Right cardiac atrium (tissue), 5 donors: ENCODE measurements around the gene C12orf56. TPM values are rescaled to one million over a fixed set of nuclear protein-coding genes. Genes with fewer than 3 reads are reported as not detected.
"Not testable (repeated sequence)": the region's sequence is repeated elsewhere in the genome, so short reads cannot be mapped to it uniquely, and the experiment has no call there.

Experiments used
- ATAC-seq, 2 donors: fragments of 200-7000 bp; cut with Tn5 transposase; one replicate each; pipeline versions ENCODE4 v1.8.0 to v1.9.1; 2020; ENCODE audit warnings: moderate library complexity in 2 of 2, mild to moderate bottlenecking in 1 of 2
- DNase-seq, 3 donors: peaks; one replicate each; pipeline ENCODE4 v3.0.0-alpha.2; 2020
- H3K27ac ChIP-seq: one replicate; pipeline ENCODE4 v1.5.1; 2013; ENCODE audit warnings: mild to moderate bottlenecking, low read length, control low read depth, moderate library complexity
- H3K27me3 ChIP-seq: one replicate; pipeline ENCODE4 v1.6.1; 2013; ENCODE audit not compliant: control insufficient read depth, insufficient read depth
- H3K4me1 ChIP-seq: one replicate; pipeline ENCODE4 v1.6.1; 2013; ENCODE audit warnings: low read length; ENCODE audit not compliant: control insufficient read depth, insufficient read depth
- H3K4me3 ChIP-seq: one replicate; pipeline ENCODE4 v1.5.1; 2013; ENCODE audit warnings: low read length, control low read depth
- H3K9me3 ChIP-seq: one replicate; pipeline ENCODE4 v1.6.1; 2013; ENCODE audit warnings: low read length; ENCODE audit not compliant: control insufficient read depth
- WGBS: extraction: QIAGEN DNeasy Blood & Tissue Kit; methylation state at CpG from one replicate; pipeline ENCODE4 v1.1.7; 2013; 5-methylcytosine and 5-hydroxymethylcytosine counted together
- intact Hi-C, 4 donors: fragments of 100-400 bp; cut with DNase I; formaldehyde crosslinking; loops; one replicate each; pipeline versions ENCODE4 v1.11.0 to v1.14.0; 2022 to 2023
- polyA plus RNA-seq: library from polyadenylated mRNA; stranded (reverse); fragments of 200-250 nt; gene quantifications from one replicate; pipeline ENCODE4 v1.2.3, GENCODE V29; 2013
- total RNA-seq, 4 donors: library from RNA; stranded (reverse); fragmentation: NEBNext Ultra II Directional; extraction: Animal tissue kit (Norgen Biotek cat#: 25700); gene quantifications; one replicate each; pipeline ENCODE4 v1.2.1, GENCODE V29; 2021
- donor health status: healthy with polysubstance abuse.
- donor health status: DM: no; HTN: yes; CAD: no.
- donor health status: DM: no; HTN: no; CAD: no.
- donor health status: DM: no; HTN: yes; CAD: no; lungs with severe emphysema.
- donor health status: DM: yes; HTN: yes; CAD: no.

Gene C12orf56
- total and polyA plus RNA-seq, 5 donors, result not detected

DNA sequence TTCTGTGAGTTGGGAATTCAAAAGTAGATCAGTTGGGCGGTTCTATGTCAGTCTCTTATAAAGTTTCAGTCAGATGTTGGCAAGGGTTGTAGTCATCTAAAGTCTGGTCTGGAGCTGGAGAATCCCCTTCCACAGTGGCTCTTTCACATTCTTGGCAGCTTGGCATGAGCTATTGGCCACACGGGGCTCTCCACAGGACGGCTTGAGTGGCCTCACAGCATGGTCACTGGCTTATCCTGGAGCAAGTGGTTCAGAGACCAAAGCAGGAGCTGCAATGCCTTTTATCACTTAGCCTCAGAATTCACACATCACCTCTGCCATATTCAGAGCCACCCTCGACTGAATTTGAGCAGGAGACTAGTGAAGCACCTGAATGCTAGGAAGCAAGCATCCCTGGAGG lies 161.3 kb downstream of the C12orf56 start:
- ATAC-seq (no peak), DNase-seq (no peak)
- intact Hi-C loops, result no loop called here
- H3K27me3 ChIP-seq, result no peaks in the 10 kb centered on the region
- no peaks in the 10 kb centered on the region for H3K4me1 ChIP-seq
- H3K27ac ChIP-seq, result no peak overlapping the region
- H3K9me3 ChIP-seq, result no peaks in the 10 kb centered on the region
- WGBS, result 49% methylated on average over 4 of the region's 4 CpGs
- H3K4me3 ChIP-seq, result no peak overlapping the region

DNA sequence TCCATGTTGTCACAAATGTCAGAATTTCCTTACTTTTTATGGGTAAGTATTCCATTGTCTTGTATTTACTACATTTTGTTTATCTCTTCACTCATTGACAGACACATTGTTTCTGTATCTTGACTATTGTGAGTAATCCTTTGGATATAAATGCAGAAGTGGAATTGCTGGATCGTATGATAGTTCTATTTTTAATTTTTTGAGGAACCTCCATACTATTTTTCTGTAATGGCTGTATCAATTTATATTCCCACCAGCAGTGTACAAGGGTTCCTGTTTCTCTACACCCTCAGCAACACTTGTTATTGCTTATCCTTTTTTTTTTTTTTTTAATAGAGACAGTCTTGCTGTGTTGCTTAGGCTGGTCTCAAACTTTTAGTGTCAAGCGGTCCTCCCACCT lies 164.9 kb downstream of the C12orf56 start:
- 9% methylated on average over 2 of the region's 2 CpGs for whole genome bisulfite sequencing
- ATAC-seq (no peak), DNase-seq (no peak)
- H3K4me1 ChIP-seq, result no peaks in the 10 kb centered on the region
- H3K9me3 ChIP-seq, result no peaks in the 10 kb centered on the region
- H3K27me3 ChIP-seq, result no peaks in the 10 kb centered on the region
- intact Hi-C loops, result no loop called here
- no peak overlapping the region for H3K27ac ChIP-seq
- H3K4me3 ChIP-seq, result no peak overlapping the region

DNA sequence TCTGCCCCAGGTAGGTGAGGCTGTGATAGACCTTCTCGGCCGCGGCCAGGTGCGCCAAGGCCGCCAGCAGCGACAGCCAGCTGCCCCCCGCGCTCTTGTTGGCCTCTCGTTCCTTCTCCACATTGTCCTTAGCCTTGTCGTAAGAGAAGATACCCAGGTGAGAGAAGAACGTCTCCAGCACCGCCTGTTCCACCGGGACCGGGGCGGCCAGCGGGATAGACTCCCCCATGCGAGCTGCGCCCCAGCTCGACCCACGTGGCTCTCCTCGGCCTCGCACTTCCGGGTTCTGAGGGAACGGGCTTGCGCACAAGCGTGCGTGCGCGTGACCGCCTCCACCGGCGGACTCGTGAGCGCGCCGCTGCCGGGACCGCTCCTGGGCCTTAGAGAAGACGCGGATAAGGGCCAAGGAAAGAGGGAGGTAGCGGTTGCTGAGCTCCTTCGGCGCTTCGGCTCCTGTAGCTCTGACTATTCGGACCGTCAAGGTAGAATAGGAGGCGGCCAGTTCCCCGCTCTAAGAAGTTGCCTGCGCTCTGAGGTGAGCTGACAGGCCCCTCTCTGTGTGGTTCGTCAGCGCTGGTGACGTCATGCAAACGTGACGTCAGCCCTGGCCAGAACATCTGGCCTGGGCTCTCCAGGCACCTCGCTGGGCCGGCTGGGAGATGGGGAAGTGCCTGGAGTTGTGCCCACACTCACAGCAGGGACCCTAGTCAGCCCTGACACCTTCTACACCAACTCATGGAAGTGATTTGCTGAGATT lies 168.4 kb downstream of the C12orf56 start, which contains the start of gene KICS2:
Gene KICS2 (minus strand): TSS at position 288 of the 757 bp plus-strand sequence. CDS start 59 bp downstream, at position 229.
- no peaks in the 10 kb centered on the region for H3K9me3 ChIP-seq
- WGBS, result under 1% methylated on average over 56 of the region's 56 CpGs
- H3K4me1 ChIP-seq, result no peaks in the 10 kb centered on the region
- intact Hi-C loops, result no loop called here
- DNase-seq, result peak; percentile 95 to 99 (median 97)
- peak within 1 kb of the TSS; percentile 56 for H3K4me3 ChIP-seq
- peak; percentile 99 for ATAC-seq
- peak within 1 kb of the TSS; percentile 85 for H3K27ac ChIP-seq
- H3K27me3 ChIP-seq, result no peaks in the 10 kb centered on the region

DNA sequence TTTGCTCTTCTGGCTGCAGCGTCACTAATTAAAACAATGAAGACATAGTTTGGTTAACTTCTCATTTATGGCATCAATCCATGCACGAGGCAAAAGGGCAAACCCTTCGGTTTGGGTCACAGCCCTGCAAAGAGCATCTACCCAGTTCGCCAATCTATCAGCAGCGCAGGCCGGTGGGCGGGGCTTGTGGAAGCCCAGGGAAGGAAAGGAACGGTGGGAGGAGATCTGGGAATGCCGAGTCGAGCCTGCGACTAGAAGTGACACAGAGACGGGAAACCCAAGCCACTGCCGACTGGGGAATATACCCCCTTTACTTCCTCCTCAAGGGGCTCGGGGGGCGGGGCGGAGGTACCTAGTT lies 168.9 kb downstream of the C12orf56 start:
- ATAC-seq (peak; percentile 94 to 96), DNase-seq (peak; percentile 92 to 97 (median 94))
- peak overlapping the region; percentile 71 for H3K27ac ChIP-seq
- H3K4me1 ChIP-seq, result no peaks in the 10 kb centered on the region
- under 1% methylated on average over 16 of the region's 16 CpGs for WGBS
- H3K9me3 ChIP-seq, result no peaks in the 10 kb centered on the region
- H3K4me3 ChIP-seq, result peak overlapping the region; percentile 56
- intact Hi-C loops, result no loop called here
- no peaks in the 10 kb centered on the region for H3K27me3 ChIP-seq

DNA sequence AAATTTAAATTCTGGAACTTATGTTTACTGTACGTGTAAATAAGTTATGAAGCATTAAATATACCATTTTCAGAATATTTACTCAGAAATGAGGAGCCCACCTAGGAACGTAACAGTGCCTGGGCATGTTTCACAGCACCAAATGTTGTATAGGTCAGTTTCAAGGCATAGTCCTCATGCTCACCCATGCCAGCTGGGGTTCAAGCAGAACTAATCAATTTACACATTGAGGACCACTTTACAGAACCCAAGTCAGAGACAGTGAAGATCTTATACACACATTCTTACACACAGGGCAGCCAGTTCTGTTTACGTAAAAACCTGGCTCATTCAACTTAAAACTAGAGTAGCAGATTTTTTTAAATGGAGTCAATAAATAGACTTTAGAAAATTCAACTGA lies 170.5 kb downstream of the C12orf56 start:
- Histone ChIP-seq H3K27me3 (no peaks in the 10 kb centered on the region), H3K4me1 (no peaks in the 10 kb centered on the region), H3K4me3 (no peak overlapping the region), H3K9me3 (no peaks in the 10 kb centered on the region), H3K27ac (no peak overlapping the region)
- ATAC-seq (no peak), DNase-seq (no peak)
- WGBS, result 97% methylated on average over 3 of the region's 3 CpGs
- intact Hi-C loops, result no loop called here

DNA sequence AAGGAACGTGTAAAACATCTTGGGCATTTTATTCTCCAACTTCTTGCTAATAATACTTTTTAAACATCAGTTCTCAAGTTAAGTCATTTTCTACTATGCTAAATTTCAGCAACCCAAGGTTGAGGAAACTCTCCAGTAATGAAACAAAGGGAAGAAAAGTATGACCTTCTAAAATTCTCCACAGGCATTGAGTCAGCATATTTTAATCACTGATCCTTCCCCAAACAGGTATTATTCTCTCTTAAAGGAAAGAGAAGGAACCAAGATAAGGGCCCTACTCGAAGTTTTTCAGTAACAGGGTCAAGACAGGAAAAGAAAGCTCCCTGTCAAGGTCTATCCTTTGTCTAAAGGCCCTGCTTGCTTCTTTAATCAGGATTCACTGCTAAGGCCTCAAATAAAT lies 171.4 kb downstream of the C12orf56 start:
- Histone ChIP-seq H3K27me3 (no peaks in the 10 kb centered on the region), H3K4me1 (no peaks in the 10 kb centered on the region), H3K27ac (no peak overlapping the region), H3K9me3 (no peaks in the 10 kb centered on the region), H3K4me3 (no peak overlapping the region)
- WGBS, result 41% methylated on average over 2 of the region's 2 CpGs
- no peak for ATAC-seq
- DNase-seq, result no peak
- intact Hi-C loops, result no loop called here

DNA sequence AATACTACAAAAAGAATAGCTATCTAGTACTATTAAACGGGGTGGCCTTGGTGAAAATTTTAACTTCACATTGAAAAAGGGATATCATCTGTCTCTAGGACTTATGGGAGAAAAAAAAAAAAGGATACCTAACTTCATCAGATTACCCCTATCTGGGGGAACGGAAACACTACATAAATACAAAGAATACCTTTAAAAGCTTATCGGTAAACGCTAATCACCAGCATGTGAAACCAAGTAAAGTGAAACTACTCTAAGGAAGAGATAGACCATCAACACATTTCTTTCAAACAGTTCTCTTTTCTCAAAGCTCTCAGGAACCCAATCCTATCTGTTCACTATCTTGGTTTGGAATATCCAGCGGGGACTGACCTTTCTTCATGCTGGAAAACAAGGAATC lies 172.0 kb downstream of the C12orf56 start:
- Histone ChIP-seq H3K9me3 (no peaks in the 10 kb centered on the region), H3K4me3 (no peak overlapping the region), H3K27me3 (no peaks in the 10 kb centered on the region), H3K4me1 (no peaks in the 10 kb centered on the region), H3K27ac (no peak overlapping the region)
- no peak for ATAC-seq
- DNase-seq, result no peak
- intact Hi-C loops, result no loop called here
- 61% methylated on average over 5 of the region's 5 CpGs for WGBS

DNA sequence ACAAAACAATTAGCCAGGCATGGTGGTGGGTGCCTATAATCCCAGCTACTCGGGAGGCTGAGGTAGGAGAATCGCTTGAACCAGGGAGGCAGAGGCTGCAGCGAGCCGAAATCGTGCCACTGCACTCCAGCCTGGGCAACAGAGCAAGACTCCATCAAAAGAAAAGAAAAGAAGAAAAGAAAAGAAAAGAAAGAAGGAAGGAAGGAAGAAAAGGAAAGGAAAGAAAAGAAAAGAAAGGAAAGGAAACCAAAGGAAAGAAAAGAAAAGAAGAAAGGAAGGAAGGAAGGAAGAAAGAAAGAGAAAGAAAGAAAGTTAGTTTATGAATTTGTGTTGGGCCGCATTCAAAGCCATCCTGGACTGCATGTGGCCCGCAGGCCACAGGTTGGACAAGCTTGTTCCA lies 172.9 kb downstream of the C12orf56 start:
- 96% methylated on average over 7 of the region's 7 CpGs for WGBS
- H3K9me3 ChIP-seq, H3K27ac ChIP-seq, H3K27me3 ChIP-seq, intact Hi-C loops, H3K4me3 ChIP-seq, H3K4me1 ChIP-seq, ATAC-seq, DNase-seq: not testable (repeated sequence)

DNA sequence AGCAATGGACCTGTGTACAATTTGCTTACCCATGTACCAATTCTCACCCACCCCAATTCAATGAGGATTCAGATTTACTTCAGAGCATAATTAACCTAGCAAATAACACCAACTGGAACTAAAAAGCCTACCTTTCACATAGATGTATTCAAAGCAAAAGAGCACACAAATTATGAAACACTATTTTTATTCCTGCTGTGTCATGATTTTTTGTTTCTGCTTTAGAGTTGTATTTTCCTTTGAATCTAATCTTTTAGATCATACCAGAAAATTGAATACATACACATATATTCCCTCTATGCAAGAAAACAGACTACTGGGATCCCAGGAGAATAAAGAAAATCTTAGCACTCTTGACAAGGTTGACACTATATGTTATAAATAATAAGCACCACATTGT lies 174.3 kb downstream of the C12orf56 start:
- no peaks in the 10 kb centered on the region for H3K27me3 ChIP-seq
- DNase-seq, result no peak
- H3K4me3 ChIP-seq, result no peak overlapping the region
- no peaks in the 10 kb centered on the region for H3K9me3 ChIP-seq
- H3K4me1 ChIP-seq, result no peaks in the 10 kb centered on the region
- H3K27ac ChIP-seq, result no peak overlapping the region
- ATAC-seq, result no peak
- intact Hi-C loops, result no loop called here

Other genes with a start within 250 kb of the C12orf56 start
- 1 to 10 TPM; 4.2 to 7.3 (median 4.8) TPM for gene KICS2, start 168.5 kb downstream of the C12orf56 start, total RNA-seq
- gene KICS2, start 168.5 kb downstream of the C12orf56 start, polyA plus RNA-seq, result 2.6 TPM
- 10 to 100 TPM; 25.1 to 33.3 (median 29.5) TPM for gene XPOT, start 13.6 kb upstream of the C12orf56 start, total RNA-seq
- 8.9 TPM for gene XPOT, start 13.6 kb upstream of the C12orf56 start, polyA plus RNA-seq
- gene TBK1, start 61.4 kb upstream of the C12orf56 start, total RNA-seq, result 10 to 100 TPM; 13.2 to 14.7 (median 14.0) TPM
- gene TBK1, start 61.4 kb upstream of the C12orf56 start, polyA plus RNA-seq, result 10.5 TPM
- 100 to 1,000 TPM; 111 to 154 (median 122) TPM for gene RASSF3, start 219.7 kb upstream of the C12orf56 start, total RNA-seq
- gene RASSF3, start 219.7 kb upstream of the C12orf56 start, polyA plus RNA-seq, result 44.6 TPM